COLO668 (cell line): ENCODE results near the gene GORAB.

Experiments used
- DNase-seq: peaks from one replicate; lab custom pipeline; 2025; ENCODE audit not compliant: unreplicated experiment; lab: John Stamatoyannopoulos, UW

GORAB gene

DNA sequence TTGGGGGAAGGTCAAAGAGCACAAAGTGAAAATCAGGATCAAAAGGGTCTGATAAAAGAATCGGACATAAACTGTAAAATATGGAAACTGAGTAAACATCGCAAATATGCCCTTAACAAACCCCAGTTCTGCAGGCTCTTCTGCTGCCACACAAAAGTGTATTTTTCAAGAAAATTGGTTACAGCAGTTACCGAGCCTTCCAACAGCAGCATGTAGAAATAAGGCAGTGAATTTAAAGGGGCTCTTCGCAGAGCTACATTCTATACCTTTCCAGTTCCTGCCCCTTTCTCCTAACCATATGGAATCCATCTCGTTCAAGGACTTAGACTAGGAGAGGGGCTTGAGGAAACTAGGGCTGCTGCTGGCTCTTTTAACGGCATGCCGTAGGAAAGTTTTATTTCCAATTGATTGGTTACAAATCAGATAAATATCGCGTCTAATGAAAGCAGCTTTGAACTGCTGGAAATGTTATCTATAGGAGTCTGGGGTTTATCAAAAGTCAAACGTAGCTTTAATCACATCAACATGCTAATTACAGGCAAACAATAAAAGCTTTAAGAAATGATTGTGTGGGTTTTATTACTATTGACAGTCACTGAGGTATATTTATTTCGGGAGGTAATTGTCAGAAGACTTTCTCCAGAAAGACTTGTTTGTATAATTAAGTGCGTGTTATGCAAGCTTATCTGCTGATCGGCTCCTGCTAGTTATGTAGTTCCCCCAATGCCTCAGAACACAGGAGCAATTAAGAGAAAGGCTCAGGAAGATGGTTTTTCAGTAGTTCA lies 59.1 kb downstream of the GORAB start:
- no peak for DNase-seq

GRCh38 chr1:170592591-170593111 lies 60.7 kb downstream of the GORAB start:
- DNase-seq = no peak

DNA sequence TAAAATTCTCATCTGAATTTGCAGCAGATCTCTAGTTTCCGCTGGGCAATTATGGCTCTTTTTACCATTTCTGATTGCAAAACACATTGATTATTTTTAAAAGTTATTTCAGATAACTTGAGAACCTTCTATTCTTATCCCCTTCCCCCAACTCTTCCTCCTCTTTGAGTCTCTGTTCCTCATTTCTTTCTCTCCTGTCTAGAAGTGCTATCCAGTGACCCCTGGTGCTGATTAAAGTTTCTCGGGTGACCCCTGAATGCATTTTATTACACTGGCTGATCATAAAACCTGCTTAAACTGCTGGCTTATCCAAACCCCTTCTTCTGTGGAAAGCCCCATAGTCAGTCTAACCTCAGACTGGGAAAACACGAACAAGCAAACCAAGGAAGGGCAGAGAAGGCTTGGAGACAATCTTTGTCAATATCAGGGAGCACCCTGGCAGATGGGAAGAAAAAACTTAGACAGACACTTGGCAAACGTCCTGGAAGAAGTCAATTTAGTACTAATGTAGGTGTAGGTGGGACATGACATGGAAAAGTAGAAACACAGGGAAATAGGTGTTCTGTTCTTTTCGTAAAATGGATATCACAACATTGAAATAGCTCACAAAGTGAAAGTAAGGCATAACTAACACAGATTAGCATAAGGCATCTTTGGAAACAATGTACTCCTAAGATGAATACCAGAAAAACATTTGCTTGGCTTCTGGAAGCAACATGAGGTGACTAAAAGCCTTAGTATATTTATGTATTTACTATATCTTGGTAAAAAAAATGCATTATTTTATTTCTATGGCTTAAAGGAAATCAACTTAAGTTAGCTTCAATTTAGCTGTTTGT lies 61.4 kb downstream of the GORAB start:
- no peak for DNase-seq

DNA sequence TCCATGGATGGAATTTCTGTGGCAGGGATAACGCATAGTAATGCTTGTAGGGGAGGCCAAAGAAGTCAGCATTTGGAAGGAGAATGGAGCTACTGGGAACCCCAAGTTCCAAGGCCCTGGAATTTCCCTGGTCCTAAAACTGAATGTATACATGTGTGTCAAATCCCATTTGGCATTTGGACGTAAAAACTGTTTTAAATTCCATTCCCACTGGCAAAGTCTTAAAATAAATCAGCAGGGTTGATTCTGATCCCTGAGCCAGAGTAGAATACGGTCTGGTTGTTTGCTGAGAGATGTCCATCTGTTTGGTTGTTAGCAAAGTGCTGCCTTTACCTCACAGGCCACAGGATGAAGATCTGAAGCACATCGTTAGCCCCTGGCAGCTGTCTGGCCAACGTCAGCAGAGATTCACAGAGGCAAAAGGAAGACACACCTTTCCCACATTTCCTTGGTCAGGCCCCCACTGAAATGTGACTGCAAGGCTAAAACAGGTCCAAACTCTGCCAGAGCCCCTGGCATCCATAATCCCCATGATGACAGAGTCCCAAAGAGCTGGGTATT lies 62.2 kb downstream of the GORAB start:
- DNase-seq = no peak

GRCh38 chr1:170596701-170597100 lies 64.7 kb downstream of the GORAB start:
- no peak for DNase-seq

DNA sequence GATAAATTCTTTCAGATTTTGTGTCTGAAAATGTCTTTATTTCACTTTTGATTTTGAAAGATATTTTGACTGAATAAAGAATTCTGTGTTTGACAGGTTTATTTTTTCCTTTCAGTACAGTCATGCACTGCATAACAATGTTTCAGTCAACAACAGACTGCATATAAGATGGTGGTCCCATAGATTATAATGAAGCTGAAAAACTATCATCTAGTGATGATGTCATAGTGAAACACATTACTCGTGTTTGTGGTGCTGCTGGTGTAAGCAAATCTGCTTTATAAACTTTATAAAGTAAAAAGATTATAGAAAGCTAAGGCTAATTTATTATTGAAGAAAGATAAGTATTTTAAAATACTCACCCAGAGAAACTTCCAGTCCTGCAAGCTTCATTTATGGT lies 66.7 kb downstream of the GORAB start:
- no peak for DNase-seq

- DNase-seq = no peak
Measured at GRCh38 chr1:170599033-170599432, 67.1 kb downstream of the GORAB start.

- no peak for DNase-seq
Measured at GRCh38 chr1:170601866-170602265, 69.9 kb downstream of the GORAB start.
